ENCODE data around the gene PRICKLE1. TPM values are rescaled to one million over a fixed set of nuclear protein-coding genes. Genes with fewer than 3 reads are reported as not detected.
A peak's percentile ranks its signal among the peaks of the same experiment; 100 is the strongest.

The PRICKLE1 gene
- total RNA-seq, 1 experiment from 2014 or later, result 7.0 TPM

DNA sequence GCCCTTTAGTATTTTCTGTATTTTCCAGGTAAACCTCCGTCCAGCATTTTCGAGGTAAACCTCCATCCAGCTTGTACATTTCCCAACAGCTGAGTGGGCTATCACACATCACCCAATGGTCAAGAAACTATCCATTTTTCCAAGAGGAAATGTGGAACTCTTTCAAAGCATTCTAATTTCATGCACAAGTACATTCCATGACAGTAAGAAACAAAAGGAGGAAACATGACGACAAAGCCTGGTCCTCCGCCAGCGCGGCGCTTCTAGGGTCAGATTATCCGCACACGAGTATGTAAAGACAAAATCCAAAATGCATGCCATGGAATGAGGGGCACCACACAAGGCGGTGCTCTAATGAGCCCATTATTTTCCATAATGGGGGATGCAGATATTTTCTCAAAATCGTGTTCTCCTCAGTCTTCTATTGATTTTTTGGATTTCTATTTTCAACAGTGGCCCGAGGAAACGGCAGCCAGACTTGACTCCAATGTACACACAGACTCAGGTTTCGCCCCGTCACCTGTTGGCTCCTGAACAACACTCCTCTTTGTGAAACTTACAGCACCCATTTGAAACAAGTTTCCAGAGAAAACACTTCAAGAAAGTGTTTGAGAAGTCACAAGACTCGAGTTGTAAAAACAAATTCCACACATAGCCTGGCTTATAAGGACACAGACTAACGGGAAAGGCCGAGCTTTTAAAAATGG lies 107.4 kb downstream of the PRICKLE1 start:
- CTCF ChIA-PET, result interaction anchor here (0.6 to 2.0 kb wide), 2 partner anchors 88 to 797 kb away, joined by 4 to 6 read pairs; no protein-coding TSS in a partner anchor
- BruUV-seq (replicated peaks), result TSS peak; percentile 50
- Histone ChIP-seq H3K79me2 (ENCODE audit: low read depth) (peaks cover 31% of the 10 kb centered on the region), H3K4me2 (peak overlapping the region; percentile 76), H3K4me3 (peak overlapping the region; percentile 92), H3K4me1 (replicated peaks; ENCODE audit: insufficient read depth) (peaks cover 8% of the 10 kb centered on the region; the same call in 1 of the 2 replicates), H3K36me3 (ENCODE audit: low read depth) (no peaks in the 10 kb centered on the region), H2AFZ (peak overlapping the region; percentile 95; the same call in 1 of the 2 replicates), H3K27me3 (ENCODE audit: insufficient read depth, low read depth) (no peaks in the 10 kb centered on the region), H3K9me3 (ENCODE audit: insufficient read depth, low read depth) (no peaks in the 10 kb centered on the region), H4K20me1 (ENCODE audit: insufficient read depth) (no peaks in the 10 kb centered on the region), H3K27ac (no peak overlapping the region), H3K9me2 (ENCODE audit: insufficient read depth) (no peaks in the 10 kb centered on the region), H3F3A (ENCODE audit: insufficient read depth, low read depth) (no peaks in the 10 kb centered on the region; the same call in 1 of the 2 replicates)
- intact Hi-C loops (cut with micrococcal nuclease; ENCODE audit: unreplicated experiment), result loop anchor here (1.0 to 5.0 kb wide), 3 partner anchors 275 to 855 kb away; no protein-coding TSS in a partner anchor
- TF ChIP-seq CTCF (conservative IDR thresholded peaks at IDR 0.05) (no peak), EZH2 (IDR thresholded peaks at IDR 0.05; ENCODE audit: low read depth) (no peak)
- no peak for DNase-seq
- POLR2A ChIA-PET (ENCODE audit: unreplicated experiment), result no interaction called here

DNA sequence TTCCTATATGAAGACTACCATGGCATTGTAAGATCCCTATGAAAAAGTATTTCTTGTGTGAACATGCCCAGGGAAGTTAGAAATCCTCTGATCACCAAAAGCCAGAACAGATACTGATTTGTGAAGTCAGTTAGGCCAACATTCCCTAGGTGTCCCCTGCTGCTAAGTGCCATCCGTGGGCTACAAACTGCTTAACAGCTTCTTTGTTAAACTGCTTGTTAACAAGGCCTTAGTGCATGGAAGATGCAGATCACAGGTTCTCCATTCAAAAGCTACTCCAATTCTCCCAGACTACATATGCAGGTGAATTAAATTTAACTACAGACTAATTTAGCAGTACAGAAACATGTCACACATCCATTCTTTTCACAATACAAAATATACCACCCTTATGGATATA lies 108.2 kb downstream of the PRICKLE1 start:
- H3K79me2 ChIP-seq (ENCODE audit: low read depth), result peaks cover 31% of the 10 kb centered on the region
- BruUV-seq (replicated peaks), result no TSS peak
- no peaks in the 10 kb centered on the region for H3K36me3 ChIP-seq (ENCODE audit: low read depth)
- H3K4me1 ChIP-seq (replicated peaks; ENCODE audit: insufficient read depth), result peaks cover 8% of the 10 kb centered on the region; the same call in 1 of the 2 replicates
- no peak overlapping the region for H2AFZ ChIP-seq
- no peak for DNase-seq
- no peak overlapping the region for H3K4me3 ChIP-seq
- no peaks in the 10 kb centered on the region for H4K20me1 ChIP-seq (ENCODE audit: insufficient read depth)
- H3K4me2 ChIP-seq, result no peak overlapping the region
- no peaks in the 10 kb centered on the region for H3K9me2 ChIP-seq (ENCODE audit: insufficient read depth)
- TF ChIP-seq EZH2 (IDR thresholded peaks at IDR 0.05; ENCODE audit: low read depth) (no peak), CTCF (conservative IDR thresholded peaks at IDR 0.05) (no peak)
- H3F3A ChIP-seq (ENCODE audit: insufficient read depth, low read depth), result no peaks in the 10 kb centered on the region; the same call in 1 of the 2 replicates
- H3K27ac ChIP-seq, result no peak overlapping the region
- no peaks in the 10 kb centered on the region for H3K9me3 ChIP-seq (ENCODE audit: insufficient read depth, low read depth)
- intact Hi-C loops (cut with micrococcal nuclease; ENCODE audit: unreplicated experiment), result loop anchor here (5.0 kb wide), 1 partner anchor 276 kb away; no protein-coding TSS in a partner anchor
- CTCF ChIA-PET, result no interaction called here
- no peaks in the 10 kb centered on the region for H3K27me3 ChIP-seq (ENCODE audit: insufficient read depth, low read depth)
- POLR2A ChIA-PET (ENCODE audit: unreplicated experiment), result no interaction called here

DNA sequence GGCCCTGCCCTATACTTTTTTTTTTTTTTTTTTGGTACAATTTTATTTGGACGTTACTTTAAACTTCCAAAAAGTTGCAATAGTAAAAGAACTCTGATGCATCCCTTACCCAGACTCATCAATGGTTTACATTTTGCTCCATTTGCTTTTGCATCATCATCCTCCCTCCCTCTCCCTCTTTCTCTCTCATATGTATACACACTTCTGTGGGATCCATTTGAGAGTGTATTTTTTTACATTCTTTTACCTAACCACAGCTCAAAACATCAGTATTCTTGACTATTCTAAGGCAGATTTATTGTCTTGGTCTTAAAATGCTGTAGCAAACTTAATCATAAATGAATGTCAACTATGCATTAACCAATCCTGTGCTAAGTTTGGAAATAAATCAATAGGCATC lies 111.6 kb downstream of the PRICKLE1 start:
- TF ChIP-seq CTCF (conservative IDR thresholded peaks at IDR 0.05) (no peak), EZH2 (IDR thresholded peaks at IDR 0.05; ENCODE audit: low read depth) (no peak)
- intact Hi-C loops (cut with micrococcal nuclease; ENCODE audit: unreplicated experiment), result no loop called here
- no peak for DNase-seq
- Histone ChIP-seq H3K4me2 (no peak overlapping the region), H3K27ac (no peak overlapping the region), H4K20me1 (ENCODE audit: insufficient read depth) (no peaks in the 10 kb centered on the region), H3K27me3 (ENCODE audit: insufficient read depth, low read depth) (no peaks in the 10 kb centered on the region), H2AFZ (no peak overlapping the region), H3K4me1 (replicated peaks; ENCODE audit: insufficient read depth) (peaks cover 28% of the 10 kb centered on the region), H3K9me3 (ENCODE audit: insufficient read depth, low read depth) (no peaks in the 10 kb centered on the region), H3K79me2 (ENCODE audit: low read depth) (peaks cover 40% of the 10 kb centered on the region), H3F3A (ENCODE audit: insufficient read depth, low read depth) (peaks cover 15% of the 10 kb centered on the region), H3K9me2 (ENCODE audit: insufficient read depth) (no peaks in the 10 kb centered on the region), H3K4me3 (no peak overlapping the region), H3K36me3 (ENCODE audit: low read depth) (no peaks in the 10 kb centered on the region)
- POLR2A ChIA-PET (ENCODE audit: unreplicated experiment), result no interaction called here
- no TSS peak for BruUV-seq (replicated peaks)
- CTCF ChIA-PET, result no interaction called here

All from PC-9 (cell line).